ENCODE data around the gene FASN. TPM values are rescaled to one million over a fixed set of nuclear protein-coding genes. Genes with fewer than 3 reads are reported as not detected.
A peak's percentile ranks its signal among the peaks of the same experiment; 100 is the strongest.

FASN gene
- total and polyA plus RNA-seq, 2 donors (not counting 1 experiment from before 2014, with no cell fraction given), result 19.4 to 35.6 TPM

DNA sequence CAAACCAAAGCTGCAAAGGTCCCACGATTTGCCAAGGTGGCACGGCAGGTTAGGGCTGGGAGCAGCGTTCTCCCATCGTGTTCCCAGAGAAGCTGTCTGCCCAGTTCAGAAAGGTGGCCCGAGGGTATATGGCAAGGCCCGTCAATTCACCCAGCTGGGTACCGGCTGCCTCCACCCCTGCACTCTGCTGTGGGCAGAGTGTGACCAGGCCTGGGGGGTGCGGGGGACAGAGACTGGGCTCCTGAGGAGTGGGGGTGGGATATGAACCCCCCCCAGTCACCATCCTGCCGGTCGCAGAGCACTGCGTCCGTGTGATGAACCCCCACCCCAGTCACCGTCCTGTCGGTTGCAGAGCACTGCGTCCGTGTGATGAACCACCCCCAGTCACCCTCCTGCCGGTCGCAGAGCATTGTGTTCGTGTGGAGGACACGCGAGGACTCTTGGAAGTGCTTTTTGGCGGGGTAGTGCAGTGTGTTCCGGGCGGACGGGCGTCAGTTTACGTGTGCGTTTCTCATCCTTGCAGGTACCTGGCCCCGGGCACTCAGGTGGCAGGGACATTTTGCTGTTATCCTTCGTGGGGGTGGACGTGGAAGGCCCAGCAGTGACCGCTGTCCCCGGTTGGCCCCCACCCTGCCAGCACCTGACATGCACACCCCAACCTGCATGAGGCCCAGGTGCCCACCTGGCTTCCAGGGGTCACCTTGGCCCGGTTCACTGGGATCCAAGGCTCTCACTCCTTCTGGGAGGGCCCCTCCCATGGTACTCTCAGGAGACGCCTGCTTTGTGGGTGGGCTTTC lies 2.7 kb upstream of the FASN start:
- no peak overlapping the region for H3K27ac ChIP-seq (ENCODE audit: low read length in 2 of 2)
- 92% methylated on average over 24 of the region's 35 CpGs for WGBS (ENCODE audit: insufficient coverage)
- H3K9me3 Mint-ChIP-seq (ENCODE audit: insufficient read depth), result no peaks in the 10 kb centered on the region
- ATAC-seq (ENCODE audit: low read depth), result no peak
- H3K9me3 ChIP-seq (ENCODE audit: control extremely low read depth in 1 of 3, control insufficient read depth in 2 of 3, insufficient read depth in 1 of 3, low read length in 2 of 3), result no peaks in the 10 kb centered on the region
- H3K79me2 ChIP-seq (ENCODE audit: control insufficient read depth, insufficient read depth, low read length), result peaks cover 24% of the 10 kb centered on the region
- no peak for DNase-seq
- H2AFZ ChIP-seq (ENCODE audit: insufficient read depth, low read depth, low read length, poor library complexity, severe bottlenecking), result no peak overlapping the region
- intact Hi-C loops (cut with micrococcal nuclease), result no loop called here
- H3K9ac ChIP-seq (ENCODE audit: low read length), result no peak overlapping the region
- no peak overlapping the region for H3K4me2 ChIP-seq (replicated peaks; ENCODE audit: low read depth, low read length, poor library complexity, severe bottlenecking)
- no peak overlapping the region for H3K4me3 ChIP-seq (ENCODE audit: control extremely low read depth in 1 of 5, extremely low read depth in 1 of 5, insufficient read depth in 1 of 5, low read depth in 2 of 5, low read length in 4 of 5)
- H3K4me1 ChIP-seq (ENCODE audit: control insufficient read depth in 2 of 2, insufficient read depth in 2 of 2, low read length in 2 of 2), result peaks cover 20 to 35% of the 10 kb centered on the region in 2 donors
- peaks cover 0 to 5% of the 10 kb centered on the region in 2 experiments for H3K36me3 ChIP-seq (replicated peaks in 1 of 2; ENCODE audit: control extremely low read depth in 1 of 2, control insufficient read depth in 1 of 2, extremely low read depth in 1 of 2, insufficient read depth in 2 of 2, low read length in 1 of 2)
- POLR2A ChIA-PET, result interaction anchor here (0.6 to 0.8 kb wide), 2 partner anchors 63 to 110 kb away, joined by 3 read pairs; partner anchors contain the start of gene DCXR
- TF ChIP-seq EZH2 (IDR thresholded peaks at IDR 0.05; ENCODE audit: borderline replicate concordance, insufficient read depth, low read depth, low read length, poor library complexity, severe bottlenecking), result no peak
- TF ChIP-seq, protein P1, sequence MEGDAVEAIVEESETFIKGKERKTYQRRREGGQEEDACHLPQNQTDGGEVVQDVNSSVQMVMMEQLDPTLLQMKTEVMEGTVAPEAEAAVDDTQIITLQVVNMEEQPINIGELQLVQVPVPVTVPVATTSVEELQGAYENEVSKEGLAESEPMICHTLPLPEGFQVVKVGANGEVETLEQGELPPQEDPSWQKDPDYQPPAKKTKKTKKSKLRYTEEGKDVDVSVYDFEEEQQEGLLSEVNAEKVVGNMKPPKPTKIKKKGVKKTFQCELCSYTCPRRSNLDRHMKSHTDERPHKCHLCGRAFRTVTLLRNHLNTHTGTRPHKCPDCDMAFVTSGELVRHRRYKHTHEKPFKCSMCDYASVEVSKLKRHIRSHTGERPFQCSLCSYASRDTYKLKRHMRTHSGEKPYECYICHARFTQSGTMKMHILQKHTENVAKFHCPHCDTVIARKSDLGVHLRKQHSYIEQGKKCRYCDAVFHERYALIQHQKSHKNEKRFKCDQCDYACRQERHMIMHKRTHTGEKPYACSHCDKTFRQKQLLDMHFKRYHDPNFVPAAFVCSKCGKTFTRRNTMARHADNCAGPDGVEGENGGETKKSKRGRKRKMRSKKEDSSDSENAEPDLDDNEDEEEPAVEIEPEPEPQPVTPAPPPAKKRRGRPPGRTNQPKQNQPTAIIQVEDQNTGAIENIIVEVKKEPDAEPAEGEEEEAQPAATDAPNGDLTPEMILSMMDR (IDR thresholded peaks at IDR 0.05), result no peak
- peak overlapping the region; percentile 84 for H3K4me3 Mint-ChIP-seq
- H4K20me1 ChIP-seq (ENCODE audit: control insufficient read depth, insufficient read depth, low read length, poor library complexity, severe bottlenecking), result peaks cover 15% of the 10 kb centered on the region
- no peaks in the 10 kb centered on the region for H3K27me3 ChIP-seq (replicated peaks in 1 of 4; ENCODE audit: control extremely low read depth in 1 of 4, control insufficient read depth in 3 of 4, insufficient read depth in 4 of 4, low read length in 3 of 4)
- CTCF ChIA-PET, result no interaction called here
- peak overlapping the region; percentile 72 for H3K27ac Mint-ChIP-seq
- peaks cover 15% of the 10 kb centered on the region for H3K4me1 Mint-ChIP-seq
- no peaks in the 10 kb centered on the region for H3K27me3 Mint-ChIP-seq

All from B cell (primary cell).